Measurements from ENCODE around the gene IRX1.

Gene IRX1

GRCh38 chr5:3650868-3651267, 55.2 kb downstream of the IRX1 start:
- no peak for DNase-seq (ENCODE audit: low spot score)
